Type B pancreatic cell (in vitro differentiated cells): ENCODE measurements around the gene BCL11B. TPM values are rescaled to one million over a fixed set of nuclear protein-coding genes. Genes with fewer than 3 reads are reported as not detected.
A peak's percentile ranks its signal among the peaks of the same experiment; 100 is the strongest.

Experiments
- DNase-seq: peaks from one replicate; pipeline ENCODE4 v3.0.0; 2021; ENCODE audit warnings: mixed read lengths; ENCODE audit not compliant: unreplicated experiment; ENCODE audit errors: extremely low spot score
- H3K27ac Mint-ChIP-seq: 2 replicates; pipeline ENCODE4 v1.8.0; 2021; ENCODE audit warnings: mild to moderate bottlenecking, mixed read lengths
- H3K27me3 Mint-ChIP-seq: 2 replicates; pipeline ENCODE4 v1.8.0; 2021; ENCODE audit warnings: mixed read lengths
- H3K36me3 Mint-ChIP-seq: 2 replicates; pipeline ENCODE4 v1.8.0; 2021; ENCODE audit warnings: mixed read lengths
- H3K4me1 Mint-ChIP-seq: one replicate; pipeline ENCODE4 v1.8.0; 2021; ENCODE audit warnings: mixed read lengths; ENCODE audit not compliant: unreplicated experiment
- H3K4me3 Mint-ChIP-seq: 2 replicates; pipeline ENCODE4 v1.8.0; 2021; ENCODE audit warnings: mild to moderate bottlenecking, mixed read lengths
- H3K9me3 Mint-ChIP-seq: 2 replicates; pipeline ENCODE4 v1.8.0; 2021; ENCODE audit warnings: mixed read lengths
- total RNA-seq: library from RNA; stranded (reverse); gene quantifications from 2 replicates; pipeline ENCODE4 v1.2.1, GENCODE V29; 2021; ENCODE audit warnings: low replicate concordance
- TF ChIP-seq, protein P1 (sequence below): fragments of 200-600 bp; sonication (generic); conservative IDR thresholded peaks from 2 replicates; pipeline ENCODE4 v1.5.0; 2021; ENCODE audit warnings: antibody characterized with exemption, mild to moderate bottlenecking

BCL11B gene
- total RNA-seq, 1 donor from 2014 or later: 11.4 TPM

- TF ChIP-seq, protein P1, sequence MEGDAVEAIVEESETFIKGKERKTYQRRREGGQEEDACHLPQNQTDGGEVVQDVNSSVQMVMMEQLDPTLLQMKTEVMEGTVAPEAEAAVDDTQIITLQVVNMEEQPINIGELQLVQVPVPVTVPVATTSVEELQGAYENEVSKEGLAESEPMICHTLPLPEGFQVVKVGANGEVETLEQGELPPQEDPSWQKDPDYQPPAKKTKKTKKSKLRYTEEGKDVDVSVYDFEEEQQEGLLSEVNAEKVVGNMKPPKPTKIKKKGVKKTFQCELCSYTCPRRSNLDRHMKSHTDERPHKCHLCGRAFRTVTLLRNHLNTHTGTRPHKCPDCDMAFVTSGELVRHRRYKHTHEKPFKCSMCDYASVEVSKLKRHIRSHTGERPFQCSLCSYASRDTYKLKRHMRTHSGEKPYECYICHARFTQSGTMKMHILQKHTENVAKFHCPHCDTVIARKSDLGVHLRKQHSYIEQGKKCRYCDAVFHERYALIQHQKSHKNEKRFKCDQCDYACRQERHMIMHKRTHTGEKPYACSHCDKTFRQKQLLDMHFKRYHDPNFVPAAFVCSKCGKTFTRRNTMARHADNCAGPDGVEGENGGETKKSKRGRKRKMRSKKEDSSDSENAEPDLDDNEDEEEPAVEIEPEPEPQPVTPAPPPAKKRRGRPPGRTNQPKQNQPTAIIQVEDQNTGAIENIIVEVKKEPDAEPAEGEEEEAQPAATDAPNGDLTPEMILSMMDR: no peak
- peak overlapping the region; percentile 61 for H3K4me3 Mint-ChIP-seq
- H3K36me3 Mint-ChIP-seq: no peaks in the 10 kb centered on the region
- H3K27ac Mint-ChIP-seq: peak overlapping the region; percentile 68
- H3K4me1 Mint-ChIP-seq: peaks cover 54% of the 10 kb centered on the region
- DNase-seq: no peak
- peaks cover 16% of the 10 kb centered on the region for H3K27me3 Mint-ChIP-seq
- no peaks in the 10 kb centered on the region for H3K9me3 Mint-ChIP-seq
Measured at GRCh38 chr14:99257673-99258221, 14.2 kb downstream of the BCL11B start.

DNA sequence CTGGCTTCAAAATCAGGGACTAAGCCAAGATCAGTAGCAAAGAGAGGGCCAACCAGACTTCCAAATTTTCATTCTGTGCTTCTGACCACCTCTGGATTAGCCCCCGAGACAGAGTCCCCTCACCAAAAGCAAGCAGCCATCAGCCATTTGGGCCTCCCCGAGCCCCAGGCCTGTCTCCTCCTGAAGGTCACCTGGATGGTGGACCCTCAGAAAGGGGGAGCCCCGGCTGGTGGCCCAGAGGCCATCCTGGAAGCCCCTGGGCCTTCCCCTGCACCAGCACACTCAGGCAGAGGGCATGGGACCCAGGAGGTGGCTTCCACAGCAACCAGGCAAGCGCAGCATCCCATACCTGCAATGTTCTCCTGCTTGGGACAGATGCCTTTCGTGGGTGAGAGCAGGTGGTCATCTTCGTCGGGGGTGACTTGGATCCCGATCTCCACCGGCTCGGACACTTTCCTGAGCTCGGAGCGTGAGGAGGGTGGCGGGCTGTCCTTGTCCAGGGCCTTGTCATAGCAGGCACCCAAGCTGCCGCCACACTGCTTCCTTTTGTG is 14.8 kb downstream of the BCL11B start:
- TF ChIP-seq, protein P1: no peak
- no peak overlapping the region for H3K27ac Mint-ChIP-seq
- no peaks in the 10 kb centered on the region for H3K9me3 Mint-ChIP-seq
- H3K4me1 Mint-ChIP-seq: peaks cover 52% of the 10 kb centered on the region
- H3K36me3 Mint-ChIP-seq: no peaks in the 10 kb centered on the region
- DNase-seq: no peak
- no peak overlapping the region for H3K4me3 Mint-ChIP-seq
- peaks cover 11% of the 10 kb centered on the region for H3K27me3 Mint-ChIP-seq

DNA sequence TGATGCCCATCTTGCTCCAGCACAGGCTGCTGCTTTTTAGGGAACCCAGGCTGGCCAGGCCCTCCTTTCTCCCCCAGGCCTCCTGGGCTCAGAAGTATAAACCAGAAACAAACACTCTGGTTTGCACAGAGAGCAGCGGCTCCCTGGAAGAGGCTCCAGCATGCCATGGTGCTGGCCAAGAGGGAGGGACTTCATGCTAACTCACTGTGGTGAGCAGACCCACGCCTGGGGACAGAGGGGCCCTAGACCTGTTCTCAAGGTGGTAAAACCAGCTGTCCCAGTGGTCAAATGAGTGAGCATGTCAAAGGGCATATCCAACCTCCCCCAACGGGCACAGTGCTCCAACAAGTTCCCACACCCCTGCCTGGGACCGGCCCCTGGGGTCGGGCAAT is 15.5 kb downstream of the BCL11B start:
- TF ChIP-seq, protein P1: no peak
- Mint-ChIP-seq H3K4me1 (peaks cover 45% of the 10 kb centered on the region), H3K4me3 (no peak overlapping the region), H3K27me3 (peaks cover 9% of the 10 kb centered on the region), H3K9me3 (no peaks in the 10 kb centered on the region), H3K36me3 (no peaks in the 10 kb centered on the region), H3K27ac (no peak overlapping the region)
- DNase-seq: no peak

DNA sequence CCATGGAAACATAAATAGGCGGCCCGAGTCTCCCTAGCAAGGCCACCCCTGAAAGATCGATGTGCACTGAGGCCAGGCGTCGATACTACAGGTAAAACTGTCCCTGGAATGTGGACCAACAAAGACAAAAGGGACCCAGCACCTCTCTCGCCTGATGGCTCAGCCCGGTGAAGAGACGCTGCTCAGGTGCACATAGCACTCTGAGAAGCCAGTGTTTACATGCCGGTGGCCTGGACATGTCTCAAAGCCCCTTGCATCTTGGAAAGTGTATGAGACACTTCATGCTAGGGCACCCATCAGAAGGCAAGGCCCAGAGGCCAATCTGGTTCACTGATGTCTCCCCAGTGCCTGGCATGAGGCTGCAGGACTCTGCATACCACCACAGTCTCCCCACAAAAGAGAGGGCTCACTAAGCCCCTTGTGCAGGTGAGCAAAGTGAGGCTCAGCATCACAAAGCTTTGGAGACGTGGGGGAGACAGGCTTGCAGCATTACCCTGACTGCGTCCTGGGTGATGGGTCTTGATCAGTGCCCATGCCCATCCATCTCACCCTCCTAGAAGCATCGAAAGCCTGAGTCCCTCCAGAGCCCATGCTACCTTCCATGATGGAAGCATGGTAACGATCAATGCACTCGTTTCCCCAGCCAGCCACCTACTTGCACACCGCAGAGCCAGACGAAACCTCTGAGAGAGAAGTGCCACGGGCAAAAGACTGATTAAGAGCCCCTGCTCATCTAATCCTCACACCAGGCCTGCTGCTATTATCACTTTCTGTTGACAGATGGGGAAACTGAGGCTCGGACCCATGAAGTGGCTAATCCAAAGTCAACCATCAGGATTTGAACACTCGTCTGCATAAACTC is 16.1 kb downstream of the BCL11B start:
- no peaks in the 10 kb centered on the region for H3K9me3 Mint-ChIP-seq
- TF ChIP-seq, protein P1: no peak
- DNase-seq: no peak
- H3K4me3 Mint-ChIP-seq: no peak overlapping the region
- H3K4me1 Mint-ChIP-seq: peaks cover 39% of the 10 kb centered on the region
- H3K36me3 Mint-ChIP-seq: peaks cover under 1% of the 10 kb centered on the region
- peaks cover 9% of the 10 kb centered on the region for H3K27me3 Mint-ChIP-seq
- H3K27ac Mint-ChIP-seq: no peak overlapping the region

GRCh38 chr14:99254328-99255009 is 17.5 kb downstream of the BCL11B start:
- Mint-ChIP-seq H3K27ac (no peak overlapping the region), H3K27me3 (peaks cover 9% of the 10 kb centered on the region), H3K4me3 (peak overlapping the region; percentile 14), H3K4me1 (peaks cover 36% of the 10 kb centered on the region), H3K9me3 (no peaks in the 10 kb centered on the region), H3K36me3 (peaks cover 3% of the 10 kb centered on the region)
- no peak for DNase-seq
- TF ChIP-seq, protein P1: no peak
